SJCRH30 (cell line): ENCODE measurements around the gene ABCB11. TPM values are rescaled to one million over a fixed set of nuclear protein-coding genes. Genes with fewer than 3 reads are reported as not detected.

Source experiments
- DNase-seq, 2 experiments: peaks; one replicate each; pipeline ENCODE4 v3.0.0-alpha.2; 2015 to 2020
- H3K27ac ChIP-seq: fragments of 250-450 bp; sonication (Bioruptor Pico); 2 replicates; pipeline ENCODE4 v1.5.1; 2020; ENCODE audit warnings: mild to moderate bottlenecking, moderate library complexity
- H3K27me3 ChIP-seq: fragments of 250-450 bp; sonication (Bioruptor Pico); 2 replicates; pipeline ENCODE4 v1.5.1; 2020; ENCODE audit warnings: mild to moderate bottlenecking, moderate library complexity
- H3K36me3 ChIP-seq: fragments of 250-450 bp; sonication (Bioruptor Pico); 2 replicates; pipeline ENCODE4 v1.5.1; 2020; ENCODE audit warnings: mild to moderate bottlenecking, moderate library complexity
- H3K4me1 ChIP-seq: fragments of 250-450 bp; sonication (Bioruptor Pico); 2 replicates; pipeline ENCODE4 v1.5.1; 2020; ENCODE audit warnings: mild to moderate bottlenecking, moderate library complexity
- H3K4me3 ChIP-seq: fragments of 250-450 bp; sonication (Bioruptor Pico); 2 replicates; pipeline ENCODE4 v1.5.1; 2020; ENCODE audit warnings: mild to moderate bottlenecking, moderate library complexity
- H3K9me3 ChIP-seq: fragments of 250-450 bp; sonication (Bioruptor Pico); replicated peaks from 2 replicates; pipeline ENCODE4 v1.5.1; 2020; ENCODE audit warnings: mild to moderate bottlenecking, moderate library complexity
- total RNA-seq: library from RNA; depleted of rRNA; stranded (reverse); fragments of >200 nt; shearing (Covaris generic); gene quantifications from 2 replicates; pipeline ENCODE4 v1.2.3, GENCODE V29; 2014

ABCB11 gene
- total RNA-seq, 1 experiment from 2014 or later, result not detected

DNA sequence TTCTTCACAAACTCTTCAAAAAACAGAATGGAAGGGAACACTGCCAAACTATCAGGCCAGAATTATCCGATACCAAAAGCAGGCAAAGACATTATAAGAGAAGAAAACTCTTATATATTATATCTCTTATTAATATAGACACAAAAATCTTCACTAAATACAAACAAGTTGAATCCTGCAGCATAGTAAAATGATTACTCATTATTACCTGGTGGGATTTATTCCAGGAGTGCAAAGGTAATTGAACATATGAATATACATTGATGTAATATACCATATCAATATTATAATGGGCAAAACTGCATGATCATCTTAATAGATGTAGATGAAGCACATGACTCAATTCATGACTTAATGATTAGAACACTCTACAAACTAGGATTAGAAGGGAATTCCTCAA lies 25.1 kb downstream of the ABCB11 start:
- no peak overlapping the region for H3K4me3 ChIP-seq
- no peaks in the 10 kb centered on the region for H3K36me3 ChIP-seq
- H3K27ac ChIP-seq, result no peak overlapping the region
- DNase-seq, result no peak
- H3K27me3 ChIP-seq, result no peaks in the 10 kb centered on the region
- H3K9me3 ChIP-seq, result no peaks in the 10 kb centered on the region
- H3K4me1 ChIP-seq, result no peaks in the 10 kb centered on the region

GRCh38 chr2:169005080-169005598 lies 26.0 kb downstream of the ABCB11 start:
- no peaks in the 10 kb centered on the region for H3K27me3 ChIP-seq
- no peak overlapping the region for H3K27ac ChIP-seq
- no peak overlapping the region for H3K4me3 ChIP-seq
- H3K9me3 ChIP-seq, result no peaks in the 10 kb centered on the region
- no peaks in the 10 kb centered on the region for H3K36me3 ChIP-seq
- no peaks in the 10 kb centered on the region for H3K4me1 ChIP-seq
- DNase-seq, result peak; percentile 53 to 58

DNA sequence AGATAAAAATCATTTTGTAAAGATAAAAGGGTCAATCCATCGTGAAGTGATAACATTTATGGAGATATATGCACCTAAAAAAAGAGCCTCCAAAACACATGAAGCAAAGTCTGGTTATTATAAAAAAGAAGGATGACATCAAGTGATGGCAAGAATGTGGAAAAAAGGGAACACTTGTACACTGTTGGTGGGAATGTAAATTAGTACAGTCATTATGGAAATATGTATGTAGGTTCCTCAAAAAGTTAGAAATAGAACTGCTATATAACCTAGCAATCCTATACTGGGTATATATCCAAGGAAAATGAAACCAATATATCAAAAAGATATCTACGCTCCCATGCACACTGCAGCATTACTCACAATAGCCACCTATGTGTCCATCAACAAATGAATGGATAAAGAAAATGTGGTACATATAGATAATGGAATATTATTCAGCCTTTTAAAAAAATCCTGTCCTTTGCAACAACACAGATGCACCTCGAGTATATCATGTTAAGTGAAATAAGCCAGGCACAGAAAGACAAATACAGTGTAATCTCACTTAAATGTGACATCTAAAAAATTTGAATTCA lies 28.9 kb downstream of the ABCB11 start:
- H3K36me3 ChIP-seq, result no peaks in the 10 kb centered on the region
- H3K9me3 ChIP-seq, result no peaks in the 10 kb centered on the region
- no peak overlapping the region for H3K27ac ChIP-seq
- H3K4me3 ChIP-seq, result no peak overlapping the region
- no peaks in the 10 kb centered on the region for H3K27me3 ChIP-seq
- no peaks in the 10 kb centered on the region for H3K4me1 ChIP-seq
- DNase-seq, result no peak

- no peak overlapping the region for H3K4me3 ChIP-seq
- no peaks in the 10 kb centered on the region for H3K9me3 ChIP-seq
- H3K4me1 ChIP-seq, result no peaks in the 10 kb centered on the region
- no peaks in the 10 kb centered on the region for H3K27me3 ChIP-seq
- no peaks in the 10 kb centered on the region for H3K36me3 ChIP-seq
- no peak for DNase-seq
- no peak overlapping the region for H3K27ac ChIP-seq
Observed at GRCh38 chr2:169001116-169001815, 29.9 kb downstream of the ABCB11 start.

DNA sequence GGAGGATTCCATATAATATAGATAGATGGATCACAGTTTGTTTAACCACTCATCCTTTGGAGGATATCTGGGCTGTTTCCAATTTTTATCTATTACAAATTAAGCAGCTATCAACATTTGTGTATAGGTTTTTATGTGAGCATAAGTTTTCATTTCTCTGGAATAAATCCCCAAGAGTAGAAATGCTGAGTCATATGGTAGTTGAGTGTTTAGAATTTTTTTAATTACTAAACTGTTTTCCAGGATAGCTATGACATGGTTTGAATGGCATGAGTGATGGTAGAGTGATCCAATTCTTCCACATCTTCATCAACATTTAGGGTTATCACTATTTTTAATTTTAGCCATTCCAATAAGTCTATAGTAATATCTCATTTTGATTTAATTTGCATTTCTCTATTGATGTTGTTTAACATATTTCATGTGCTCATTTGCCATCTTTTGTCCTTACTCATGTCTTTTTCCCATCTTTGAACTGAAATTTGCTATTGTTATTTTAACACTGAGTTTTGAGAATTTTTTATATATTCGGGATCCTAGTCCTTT lies 31.4 kb downstream of the ABCB11 start:
- Histone ChIP-seq H3K27me3 (no peaks in the 10 kb centered on the region), H3K9me3 (no peaks in the 10 kb centered on the region), H3K4me1 (no peaks in the 10 kb centered on the region), H3K4me3 (no peak overlapping the region), H3K27ac (no peak overlapping the region), H3K36me3 (no peaks in the 10 kb centered on the region)
- DNase-seq, result no peak

DNA sequence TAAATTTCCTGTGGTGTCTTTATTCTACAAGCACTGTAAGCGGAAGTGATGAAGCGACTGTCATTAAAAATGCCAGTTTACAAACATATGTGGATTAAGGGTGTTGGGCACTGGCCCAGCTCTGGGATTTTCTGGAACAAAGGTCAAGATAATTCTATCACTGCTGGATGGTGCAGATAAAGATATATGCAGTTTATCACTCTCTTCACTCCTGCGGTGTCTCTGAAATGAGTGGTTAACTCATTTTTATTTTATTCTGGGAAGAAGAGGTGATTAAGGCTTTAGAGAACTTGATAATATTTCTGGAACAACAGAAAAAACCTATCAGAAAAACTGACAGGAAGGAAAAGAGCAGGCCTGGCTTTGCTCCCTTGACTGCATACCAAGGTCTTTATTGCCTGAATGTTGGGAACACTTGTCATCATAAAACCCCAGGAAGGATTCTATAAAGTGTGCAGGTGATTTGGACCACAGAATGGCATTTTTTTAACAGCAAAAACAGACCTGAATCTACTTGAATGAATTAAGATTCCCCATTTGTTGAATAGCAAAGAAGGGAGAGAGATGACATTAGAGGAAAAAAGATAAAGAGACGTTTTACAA lies 32.4 kb downstream of the ABCB11 start:
- Histone ChIP-seq H3K9me3 (no peaks in the 10 kb centered on the region), H3K4me1 (no peaks in the 10 kb centered on the region)
- no peak for DNase-seq

GRCh38 chr2:168997794-168998193 lies 33.3 kb downstream of the ABCB11 start:
- Histone ChIP-seq H3K4me1 (no peaks in the 10 kb centered on the region), H3K4me3 (no peak overlapping the region), H3K36me3 (no peaks in the 10 kb centered on the region), H3K27me3 (no peaks in the 10 kb centered on the region), H3K27ac (no peak overlapping the region), H3K9me3 (no peaks in the 10 kb centered on the region)
- DNase-seq, result no peak

More for the DNA sequence above, 32.4 kb downstream of the ABCB11 start:
- Histone ChIP-seq H3K36me3 (no peaks in the 10 kb centered on the region), H3K27ac (no peak overlapping the region), H3K4me3 (no peak overlapping the region), H3K27me3 (no peaks in the 10 kb centered on the region)

- no peak for DNase-seq
- no peaks in the 10 kb centered on the region for H3K36me3 ChIP-seq
- H3K4me3 ChIP-seq, result no peak overlapping the region
- no peaks in the 10 kb centered on the region for H3K9me3 ChIP-seq
- H3K4me1 ChIP-seq, result no peaks in the 10 kb centered on the region
- H3K27me3 ChIP-seq, result no peaks in the 10 kb centered on the region
- no peak overlapping the region for H3K27ac ChIP-seq
Observed at GRCh38 chr2:168997118-168997521, 34.0 kb downstream of the ABCB11 start.

DNA sequence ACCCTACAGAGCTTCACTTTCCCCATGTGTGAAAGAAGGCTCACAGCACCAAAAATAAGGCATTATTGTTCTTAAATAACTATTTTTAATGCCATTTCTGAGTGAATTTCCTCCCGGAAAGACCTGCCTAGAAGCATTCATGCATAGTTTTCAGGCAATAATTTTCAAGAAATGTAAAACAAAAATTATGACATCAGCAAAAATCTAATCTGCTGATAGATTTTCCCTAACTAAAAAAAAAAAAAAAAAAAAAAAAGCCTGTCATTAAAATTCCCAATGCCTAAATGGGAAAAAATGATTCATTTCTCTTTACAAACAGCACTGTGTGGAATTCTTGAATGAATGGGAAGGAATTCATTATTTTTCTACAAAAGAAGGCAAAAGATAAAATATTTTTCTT lies 35.4 kb downstream of the ABCB11 start:
- Histone ChIP-seq H3K27ac (no peak overlapping the region), H3K36me3 (no peaks in the 10 kb centered on the region), H3K9me3 (no peaks in the 10 kb centered on the region), H3K27me3 (no peaks in the 10 kb centered on the region), H3K4me3 (no peak overlapping the region), H3K4me1 (no peaks in the 10 kb centered on the region)
- DNase-seq, result no peak

GRCh38 chr2:168993538-168993937 lies 37.6 kb downstream of the ABCB11 start:
- H3K27me3 ChIP-seq, result no peaks in the 10 kb centered on the region
- no peaks in the 10 kb centered on the region for H3K36me3 ChIP-seq
- H3K4me1 ChIP-seq, result no peaks in the 10 kb centered on the region
- no peak overlapping the region for H3K4me3 ChIP-seq
- no peaks in the 10 kb centered on the region for H3K9me3 ChIP-seq
- no peak overlapping the region for H3K27ac ChIP-seq
- no peak for DNase-seq

DNA sequence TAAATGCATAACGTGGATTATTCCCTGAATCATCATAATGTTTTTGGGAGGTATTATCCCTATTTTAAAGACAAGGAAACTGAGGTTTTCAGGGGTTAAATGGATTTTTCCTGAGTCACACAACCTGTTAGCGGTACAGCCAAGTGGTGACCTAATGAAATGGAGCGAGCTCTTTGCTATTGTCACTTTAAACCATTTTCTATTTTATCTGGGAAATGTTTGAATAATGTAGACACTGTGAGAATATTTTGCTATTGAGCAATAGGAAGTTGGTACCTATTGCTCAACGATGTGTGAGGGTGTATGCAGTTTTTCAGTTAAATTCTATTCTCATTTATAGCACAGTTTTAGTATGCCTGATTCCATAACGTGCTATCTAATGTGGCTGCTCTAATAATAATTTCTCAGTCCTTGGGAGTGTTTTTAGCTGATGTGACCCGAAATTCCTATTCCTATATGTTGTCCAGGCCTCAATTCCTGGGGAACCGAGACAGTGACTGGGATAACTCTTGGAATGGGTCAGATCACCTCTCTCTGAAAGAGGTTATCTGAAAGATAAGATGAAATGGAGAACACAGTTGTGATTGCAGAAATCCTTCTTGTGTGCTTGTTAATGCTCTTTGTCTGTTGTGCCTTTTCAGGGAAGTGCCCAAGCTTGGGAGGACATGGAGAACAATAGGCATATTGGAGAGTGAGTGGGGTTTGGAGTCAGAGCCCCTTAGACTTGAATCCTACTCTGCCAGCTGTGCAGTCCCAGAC lies 38.4 kb downstream of the ABCB11 start:
- Histone ChIP-seq H3K4me1 (no peaks in the 10 kb centered on the region), H3K4me3 (no peak overlapping the region), H3K27ac (no peak overlapping the region), H3K9me3 (no peaks in the 10 kb centered on the region), H3K36me3 (no peaks in the 10 kb centered on the region), H3K27me3 (no peaks in the 10 kb centered on the region)
- DNase-seq, result no peak

GRCh38 chr2:168992026-168992425 lies 39.1 kb downstream of the ABCB11 start:
- H3K27ac ChIP-seq, result no peak overlapping the region
- H3K36me3 ChIP-seq, result no peaks in the 10 kb centered on the region
- no peak overlapping the region for H3K4me3 ChIP-seq
- no peak for DNase-seq
- no peaks in the 10 kb centered on the region for H3K27me3 ChIP-seq
- no peaks in the 10 kb centered on the region for H3K4me1 ChIP-seq
- H3K9me3 ChIP-seq, result no peaks in the 10 kb centered on the region

GRCh38 chr2:168988755-168989154 lies 42.4 kb downstream of the ABCB11 start:
- H3K4me1 ChIP-seq, result no peaks in the 10 kb centered on the region
- DNase-seq, result no peak
- no peaks in the 10 kb centered on the region for H3K9me3 ChIP-seq
- no peak overlapping the region for H3K4me3 ChIP-seq
- no peaks in the 10 kb centered on the region for H3K27me3 ChIP-seq
- no peaks in the 10 kb centered on the region for H3K36me3 ChIP-seq
- no peak overlapping the region for H3K27ac ChIP-seq

DNA sequence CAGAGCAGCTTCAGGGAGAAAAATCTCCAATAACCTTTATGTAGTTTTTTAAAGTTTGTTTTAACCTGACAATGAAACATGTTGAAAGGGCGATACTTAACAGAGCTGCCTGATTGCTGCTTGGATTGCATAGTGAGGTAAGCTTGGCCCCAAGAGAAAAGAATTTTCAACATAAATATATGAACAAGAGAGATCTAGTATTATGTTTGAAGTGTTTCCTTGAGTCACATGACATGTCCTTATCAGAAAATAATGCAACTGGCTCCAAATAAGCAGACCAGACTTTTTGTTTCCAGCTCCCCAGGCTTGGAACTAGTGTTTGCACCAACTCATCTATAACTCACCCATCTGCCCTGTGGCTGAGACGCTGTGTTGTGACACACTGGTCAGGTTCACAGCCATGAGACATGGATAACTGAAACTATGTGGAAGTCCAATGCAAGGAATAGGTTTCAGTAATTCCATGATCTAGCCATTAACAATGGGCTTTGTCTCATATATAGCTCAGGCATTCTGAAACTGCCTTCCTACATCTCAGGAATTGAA lies 44.7 kb downstream of the ABCB11 start:
- Histone ChIP-seq H3K9me3 (no peaks in the 10 kb centered on the region), H3K27me3 (no peaks in the 10 kb centered on the region)

More for the DNA sequence above, 44.7 kb downstream of the ABCB11 start:
- no peak overlapping the region for H3K4me3 ChIP-seq
- no peak for DNase-seq
- H3K36me3 ChIP-seq, result no peaks in the 10 kb centered on the region
- no peak overlapping the region for H3K27ac ChIP-seq
- H3K4me1 ChIP-seq, result no peaks in the 10 kb centered on the region
